Activated CD4-positive, alpha-beta T cell treated with anti-CD3 and anti-CD28 coated beads, Interleukin-10, Interleukin-2, amounts not matched to agents 100 ng/mL and 50 ng/mL, durations not matched to agents 16 hours and 8 hours (primary cell): ENCODE results near the gene KHSRP.
"Not testable (repeated sequence)": the region's sequence is repeated elsewhere in the genome, so short reads cannot be mapped to it uniquely, and the experiment has no call there.

Source experiments
- DNase-seq: peaks from one replicate; pipeline ENCODE4 v3.0.0-alpha.2; 2020

KHSRP gene

DNA sequence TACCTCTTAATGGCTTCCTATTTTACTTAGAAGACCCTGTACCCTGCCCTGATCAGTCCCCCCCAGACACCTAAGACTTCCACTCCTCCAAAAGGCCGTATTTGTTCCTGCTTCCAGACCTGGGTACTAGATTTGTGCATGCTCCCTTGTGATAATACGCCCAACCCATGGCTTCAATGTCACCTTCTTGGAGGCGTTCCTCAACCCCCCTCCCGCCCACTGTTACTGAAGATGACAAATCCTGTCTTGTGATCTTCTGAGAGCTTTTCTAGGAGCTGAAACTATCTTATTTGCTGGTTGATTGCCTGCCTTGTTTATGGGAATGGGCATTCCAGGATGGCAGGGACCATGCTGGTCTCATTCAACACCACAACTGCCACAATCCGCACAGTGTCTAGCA, 25.6 kb upstream of the KHSRP start:
- DNase-seq: no peak

- no peak for DNase-seq
Measured at GRCh38 chr19:6448045-6448444, 23.4 kb upstream of the KHSRP start.

GRCh38 chr19:6446452-6446851, 21.8 kb upstream of the KHSRP start:
- no peak for DNase-seq

- no peak for DNase-seq
Measured at GRCh38 chr19:6443986-6444385, 19.4 kb upstream of the KHSRP start.

- DNase-seq: no peak
Measured at GRCh38 chr19:6442087-6442688, 17.6 kb upstream of the KHSRP start.

DNA sequence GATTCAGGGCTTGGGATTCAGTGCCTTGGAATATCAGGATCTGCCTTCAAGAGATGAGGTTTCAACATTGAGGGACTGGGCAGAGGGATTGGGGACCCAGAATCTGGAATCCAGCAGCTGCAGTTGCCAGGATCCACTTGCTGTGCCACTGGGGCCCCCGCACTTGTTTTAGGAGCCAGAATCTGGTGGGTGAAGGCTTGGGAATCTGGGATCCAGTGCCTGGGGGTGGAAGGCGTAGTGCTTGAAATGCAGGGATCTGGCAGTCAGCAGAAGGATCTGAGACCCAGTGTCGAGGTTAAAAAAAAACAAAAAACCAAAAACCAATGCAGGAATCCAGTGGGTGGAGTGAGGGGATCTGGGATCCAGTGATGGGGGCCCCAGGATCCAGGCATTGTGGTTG, 16.3 kb upstream of the KHSRP start:
- DNase-seq: no peak

GRCh38 chr19:6439743-6440142, 15.1 kb upstream of the KHSRP start:
- no peak for DNase-seq

GRCh38 chr19:6433663-6434062, 9.1 kb upstream of the KHSRP start, which contains the start of gene SLC25A41:
SLC25A41 (minus strand) TSS chr19:6433763; CDS start chr19:6433693, 70 bp downstream.
- no peak for DNase-seq

DNA sequence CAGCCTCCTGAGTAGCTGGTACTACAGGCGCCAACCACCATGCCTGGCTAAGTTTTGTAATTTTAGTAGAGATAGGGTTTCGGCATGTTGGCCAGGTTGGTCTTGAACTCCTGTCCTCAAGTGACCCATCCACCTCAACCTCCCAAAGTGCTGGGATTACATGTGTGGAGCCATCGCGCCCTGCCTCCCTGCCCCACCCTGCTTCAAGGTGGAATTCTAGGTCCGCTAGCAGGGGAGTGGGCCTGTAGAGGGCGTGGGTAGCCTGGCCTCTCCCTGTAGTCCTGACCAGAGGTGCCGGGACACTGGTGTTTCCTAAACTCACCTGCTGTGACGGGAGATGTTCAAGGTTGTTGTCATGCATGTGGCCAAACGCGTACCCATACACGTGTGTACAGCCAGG, 8.6 kb upstream of the KHSRP start:
- no peak for DNase-seq

DNA sequence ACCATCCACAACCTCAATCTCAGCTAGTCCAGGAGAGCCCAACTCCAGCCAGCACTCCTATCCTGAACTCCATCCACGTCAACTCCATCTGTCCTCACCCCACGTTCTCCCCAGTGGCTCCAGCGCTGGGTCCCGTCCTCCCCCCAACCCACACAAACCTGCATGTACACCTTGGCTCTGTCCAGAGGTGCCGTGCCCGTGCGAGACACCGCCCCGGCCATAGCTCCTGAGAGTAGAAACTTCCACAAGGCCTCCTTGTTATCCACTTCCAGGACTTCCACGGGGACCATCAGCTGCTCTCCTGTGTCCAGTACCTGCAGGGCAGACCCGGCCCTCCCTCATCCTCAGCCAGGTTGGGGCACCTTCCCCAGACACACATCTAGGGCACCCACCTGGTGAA, 7.3 kb upstream of the KHSRP start:
- no peak for DNase-seq

GRCh38 chr19:6429419-6430221, 5.0 kb upstream of the KHSRP start:
- DNase-seq: no peak

GRCh38 chr19:6428692-6429418, 4.2 kb upstream of the KHSRP start:
- not testable (repeated sequence) for DNase-seq

DNA sequence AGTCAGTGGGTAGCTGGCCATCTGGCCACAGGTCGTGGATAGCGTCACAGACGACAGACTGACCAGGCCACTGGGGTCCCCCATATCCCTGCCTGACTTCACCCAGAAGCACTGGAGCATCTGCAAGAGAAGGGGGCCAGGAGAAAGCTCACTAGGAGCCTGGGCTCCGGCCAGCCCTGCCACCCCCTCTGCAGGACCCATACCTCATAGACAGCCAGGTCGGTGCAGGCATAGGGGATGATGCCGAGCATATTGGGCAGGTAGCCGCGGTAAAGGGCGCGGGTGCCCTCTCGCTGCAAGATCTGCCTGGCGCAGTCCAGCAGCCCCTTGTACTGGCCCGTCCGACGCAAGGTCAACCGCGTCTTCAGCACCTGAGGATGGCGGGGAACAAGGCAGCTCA, 2.5 kb upstream of the KHSRP start:
- no peak for DNase-seq

DNA sequence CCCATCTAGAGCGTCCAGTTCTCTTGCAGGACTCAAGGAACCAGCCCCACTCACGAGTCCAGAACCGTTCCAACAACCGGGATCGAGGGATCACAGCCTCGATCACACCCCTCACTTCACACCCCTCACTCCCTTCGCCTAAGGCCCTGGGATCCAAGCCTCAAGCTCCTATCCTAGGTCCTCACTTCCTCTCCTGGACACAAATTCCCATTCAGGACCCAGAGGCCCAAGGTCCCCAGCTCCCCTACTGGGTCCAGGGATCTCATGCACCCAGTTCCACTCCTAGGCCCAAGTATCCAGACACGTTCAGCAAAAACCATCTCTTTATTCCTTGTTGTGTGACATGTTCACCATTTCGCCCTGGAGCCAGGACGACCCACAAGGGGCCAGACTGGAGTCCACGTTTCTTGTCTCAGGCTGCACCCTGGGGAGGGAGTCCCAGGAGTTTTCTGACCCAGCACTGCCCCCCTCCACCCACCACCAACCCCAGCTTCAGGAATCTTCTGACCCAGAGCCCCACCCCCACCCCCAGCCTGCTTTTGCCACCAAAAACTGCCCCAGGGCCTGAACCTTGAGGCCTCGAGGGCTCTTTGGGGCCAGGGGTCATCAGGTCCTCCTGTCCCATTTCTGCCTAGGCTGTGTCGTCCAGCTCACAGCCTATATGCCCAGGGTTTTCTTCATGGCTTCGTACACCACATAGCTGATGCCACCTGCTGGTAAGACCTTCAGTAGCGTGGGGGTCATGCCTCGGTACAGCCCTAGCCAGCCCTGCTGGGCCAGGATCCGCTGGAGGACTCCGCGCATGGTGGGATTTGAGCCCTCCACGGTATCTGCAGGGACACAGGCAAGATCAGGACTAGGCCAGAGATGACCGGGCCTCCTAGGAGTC, 1.4 kb upstream of the KHSRP start:
- peak; percentile 24 for DNase-seq

DNA sequence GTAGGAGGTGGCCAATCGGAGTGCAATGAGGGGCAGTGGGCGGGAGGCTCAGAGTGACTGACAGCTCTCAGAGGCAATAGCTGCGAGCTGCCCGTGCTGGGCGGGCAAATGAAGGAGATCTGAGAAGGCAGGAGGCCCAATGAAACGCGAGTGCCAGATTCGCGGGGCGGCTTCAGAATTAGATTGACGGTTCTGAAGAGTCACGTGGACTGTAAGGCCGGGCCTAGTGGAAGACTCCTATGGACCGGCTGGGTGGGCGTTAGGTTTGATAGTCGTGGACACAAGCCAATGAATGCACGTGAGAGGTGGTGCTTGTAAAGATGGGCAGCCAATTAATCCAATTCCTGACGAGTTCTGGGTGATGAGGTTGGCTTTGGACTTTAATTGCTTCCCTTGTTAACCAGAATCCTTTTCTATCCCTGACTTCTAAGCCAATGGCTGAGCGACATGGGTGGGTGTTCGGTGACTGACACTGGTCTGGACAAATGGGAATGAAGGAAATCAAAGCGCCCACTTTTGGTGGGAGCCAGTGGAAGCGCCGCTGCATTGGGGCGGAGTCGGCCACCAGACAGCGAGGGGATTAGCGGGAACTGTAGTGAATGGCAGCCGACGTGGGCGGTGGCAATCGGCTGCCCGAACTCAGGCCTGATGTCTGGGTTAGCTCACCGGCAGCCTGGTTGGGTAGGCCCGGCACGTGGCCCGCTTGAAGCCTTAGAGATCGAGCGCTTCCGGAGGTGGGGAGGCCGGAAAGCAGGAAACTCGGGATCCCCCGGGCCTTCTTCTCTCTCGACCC, 524 bp upstream of the KHSRP start:
- peak; percentile 100 for DNase-seq

- peak; percentile 60 for DNase-seq
Measured at GRCh38 chr19:6423499-6424194, 964 bp downstream of the KHSRP start.

DNA sequence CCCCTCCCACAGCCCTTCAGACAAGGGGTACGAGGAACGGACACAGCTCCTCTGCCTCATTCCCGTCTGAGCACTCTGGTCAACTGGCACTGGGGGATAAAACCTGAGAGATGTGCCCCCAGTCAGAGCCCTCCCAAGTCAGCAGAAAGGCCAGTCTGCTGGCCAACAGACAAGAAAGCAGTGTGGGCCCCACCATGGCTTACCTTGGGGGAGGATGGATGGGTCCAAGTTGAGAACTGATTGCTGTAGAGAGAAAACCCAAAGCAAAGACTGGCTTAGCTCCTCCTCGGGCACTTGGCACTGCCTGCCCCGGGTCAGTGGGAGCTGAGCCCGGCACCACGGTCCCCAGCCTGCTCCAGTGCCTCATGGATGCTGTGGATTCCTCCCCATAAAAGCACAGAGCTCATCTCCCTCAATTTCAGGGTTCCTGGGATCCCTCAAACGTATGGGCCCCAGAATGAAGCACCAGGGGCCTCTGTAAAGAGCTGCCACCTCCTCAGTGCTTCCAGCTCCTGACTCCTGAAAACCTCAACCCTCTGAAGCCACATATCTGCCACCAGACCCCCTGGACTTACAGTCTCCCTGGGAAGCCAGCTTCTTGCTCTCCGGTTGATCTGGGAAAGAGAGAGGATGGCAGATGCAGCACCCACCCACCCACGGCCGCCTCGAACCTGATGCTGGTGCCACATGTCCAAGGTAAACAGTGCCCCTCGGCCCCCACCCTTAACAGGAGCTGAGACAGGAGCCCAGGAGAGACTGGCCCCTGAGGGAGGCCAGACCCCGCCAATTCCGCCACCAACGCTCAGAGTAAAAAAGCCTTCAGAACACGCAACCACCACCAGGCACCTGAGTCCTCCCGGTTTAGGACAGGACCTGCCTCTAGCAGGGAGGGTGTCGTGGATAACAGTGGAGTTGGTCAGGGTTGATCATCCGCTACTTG, 3.3 kb downstream of the KHSRP start:
- DNase-seq: no peak

- no peak for DNase-seq
Measured at GRCh38 chr19:6418562-6418932, 6.1 kb downstream of the KHSRP start.

- DNase-seq: no peak
Measured at GRCh38 chr19:6417713-6418561, 6.7 kb downstream of the KHSRP start.
